ENCODE data around the gene SSTR3. TPM values are rescaled to one million over a fixed set of nuclear protein-coding genes. Genes with fewer than 3 reads are reported as not detected.
"Not testable (repeated sequence)": the region's sequence is repeated elsewhere in the genome, so short reads cannot be mapped to it uniquely, and the experiment has no call there.

Gene SSTR3
- polyA plus RNA-seq, 4 donors: 0.83 to 1.1 (median 0.88) TPM

- DNase-seq (ENCODE audit: low read depth in 4 of 4, low spot score in 2 of 4): no peak
Observed at GRCh38 chr22:37243402-37244113, 31.3 kb upstream of the SSTR3 start.

- DNase-seq (ENCODE audit: low read depth in 4 of 4, low spot score in 2 of 4): no peak
Observed at GRCh38 chr22:37242395-37242918, 30.2 kb upstream of the SSTR3 start.

- no peak for DNase-seq (ENCODE audit: low read depth in 4 of 4, low spot score in 2 of 4)
Observed at GRCh38 chr22:37241351-37242142, 29.3 kb upstream of the SSTR3 start.

GRCh38 chr22:37240941-37241320 lies 28.7 kb upstream of the SSTR3 start:
- DNase-seq (ENCODE audit: low read depth in 4 of 4, low spot score in 2 of 4): no peak

GRCh38 chr22:37240240-37240940 lies 28.1 kb upstream of the SSTR3 start:
- DNase-seq (ENCODE audit: low read depth in 4 of 4, low spot score in 2 of 4): no peak

GRCh38 chr22:37239336-37240239 lies 27.3 kb upstream of the SSTR3 start:
- DNase-seq (ENCODE audit: low read depth in 4 of 4, low spot score in 2 of 4): no peak

- DNase-seq (ENCODE audit: low read depth in 4 of 4, low spot score in 2 of 4): no peak
Observed at GRCh38 chr22:37237371-37238268, 25.3 kb upstream of the SSTR3 start.

GRCh38 chr22:37235897-37236607 lies 23.8 kb upstream of the SSTR3 start:
- DNase-seq (ENCODE audit: low read depth in 4 of 4, low spot score in 2 of 4): no peak

- no peak for DNase-seq (ENCODE audit: low read depth in 4 of 4, low spot score in 2 of 4)
Observed at GRCh38 chr22:37234736-37235711, 22.7 kb upstream of the SSTR3 start.

GRCh38 chr22:37233751-37234631 lies 21.7 kb upstream of the SSTR3 start:
- no peak for DNase-seq (ENCODE audit: low read depth in 4 of 4, low spot score in 2 of 4)

GRCh38 chr22:37233371-37233750 lies 21.1 kb upstream of the SSTR3 start:
- not testable (repeated sequence) for DNase-seq (ENCODE audit: low read depth in 4 of 4, low spot score in 2 of 4)

GRCh38 chr22:37232140-37232998 lies 20.1 kb upstream of the SSTR3 start:
- no peak for DNase-seq (ENCODE audit: low read depth in 4 of 4, low spot score in 2 of 4)

- DNase-seq (ENCODE audit: low read depth in 4 of 4, low spot score in 2 of 4): no peak
Observed at GRCh38 chr22:37231406-37232139, 19.3 kb upstream of the SSTR3 start.

GRCh38 chr22:37230673-37231405 lies 18.6 kb upstream of the SSTR3 start:
- no peak for DNase-seq (ENCODE audit: low read depth in 4 of 4, low spot score in 2 of 4)

Measured in left renal cortex interstitium (tissue), 4 donors.